C4-2B (cell line): ENCODE results near the gene CASP8.
"Not testable (repeated sequence)": the region's sequence is repeated elsewhere in the genome, so short reads cannot be mapped to it uniquely, and the experiment has no call there.

Experiments
- CTCF ChIP-seq: fragments of 450-650 bp; conservative IDR thresholded peaks from 2 replicates; pipeline ENCODE4 v1.5.1; 2017; ENCODE audit warnings: mild to moderate bottlenecking
- ZFX ChIP-seq: fragments of 450-650 bp; IDR thresholded peaks from 2 replicates; pipeline ENCODE4 v1.6.1; 2017

GRCh38 chr2:201290457-201291148, 30.3 kb downstream of the CASP8 start:
- TF ChIP-seq ZFX, CTCF: not testable (repeated sequence)
